Adrenal gland (tissue), 12 donors: ENCODE results near the gene KCNMB2. TPM values are rescaled to one million over a fixed set of nuclear protein-coding genes. Genes with fewer than 3 reads are reported as not detected.
"Not testable (repeated sequence)": the region's sequence is repeated elsewhere in the genome, so short reads cannot be mapped to it uniquely, and the experiment has no call there.

Experiments
- DNase-seq, 7 donors: peaks; one replicate each; pipeline ENCODE4 v3.0.0-alpha.2; 2019 to 2020
- H3K27ac ChIP-seq, 5 donors: fragments of 200-600 bp; sonication (generic) in 4 of 5; 1 replicate in 3 of 5; 2 replicates in 2 of 5; pipeline versions ENCODE4 v1.5.1 to v1.8.0; 2016 to 2020; ENCODE audit warnings: mild to moderate bottlenecking in 1 of 5
- H3K27me3 ChIP-seq: fragments of 200-600 bp; 2 replicates; pipeline ENCODE4 v1.8.0; 2021
- H3K36me3 ChIP-seq, 2 donors: fragments of 200-600 bp; replicated peaks in 1 of 2; 1 replicate in 1 of 2; 2 replicates in 1 of 2; pipeline versions ENCODE4 v1.5.1 to v1.8.0; 2018 to 2022
- H3K4me1 ChIP-seq, 2 donors: fragments of 200-600 bp; replicated peaks in 1 of 2; 1 replicate in 1 of 2; 2 replicates in 1 of 2; pipeline versions ENCODE4 v1.5.1 to v1.8.0; 2018 to 2021
- H3K4me3 ChIP-seq, 4 donors: fragments of 200-600 bp; sonication (generic) in 3 of 4; one replicate each; pipeline ENCODE4 v1.5.1; 2016 to 2018
- H3K9me3 ChIP-seq, 3 donors: fragments of 200-600 bp; sonication (generic) in 1 of 3; replicated peaks in 1 of 3; 1 replicate in 2 of 3; 2 replicates in 1 of 3; pipeline versions ENCODE4 v1.5.1 to v1.8.0; 2016 to 2021
- POLR2A ChIP-seq, 2 donors: fragments of 450-650 bp; IDR thresholded peaks; one replicate each; pipeline ENCODE4 v1.6.1; 2017; ENCODE audit warnings: antibody characterized with exemption in 2 of 2, mild to moderate bottlenecking in 2 of 2, moderate library complexity in 1 of 2
- WGBS, 4 donors: extraction: QIAGEN DNeasy Blood & Tissue Kit in 2 of 4; methylation state at CpG; one replicate each; pipeline versions ENCODE4 v1.1.5 to v1.1.7; 2013 to 2017; 5-methylcytosine and 5-hydroxymethylcytosine counted together
- intact Hi-C, 2 donors: fragments of 100-400 bp; cut with DNase I; formaldehyde crosslinking; loops; one replicate each; pipeline versions ENCODE4 v1.14.1 to v1.15.0; 2022 to 2023
- polyA plus RNA-seq, 3 donors: library from polyadenylated mRNA; stranded (reverse); fragments of 200-250 nt in 2 of 3; fragments of 350-450 nt in 1 of 3; fragmentation: Illumina TruSeq in 1 of 3; extraction: RNeasy Lipid Tissue Mini Kit (QIAGEN cat#74804) in 1 of 3; gene quantifications; one replicate each; pipeline ENCODE4 v1.2.3, GENCODE V29; 2013 to 2014
- total RNA-seq, 9 donors: library from RNA; depleted of rRNA in 4 of 9; stranded (reverse); fragments of >200 nt in 4 of 9; fragments of 120-200 nt in 1 of 9; fragmentation: NEBNext Ultra II Directional in 1 of 9; extraction: Animal tissue kit (Norgen Biotek cat#: 25700) in 1 of 9; gene quantifications; one replicate each; pipeline versions ENCODE4 v1.1.0 to v1.2.4, GENCODE V29; 2013 to 2023
- TF ChIP-seq, protein P1 (sequence below), 6 experiments: fragments of 450-650 bp in 4 of 6; fragments of 200-600 bp in 2 of 6; sonication (generic) in 1 of 6; IDR thresholded peaks; 1 replicate in 5 of 6; 2 replicates in 1 of 6; pipeline versions ENCODE4 v1.5.1 to v1.8.0; 2016 to 2021; ENCODE audit warnings: antibody characterized with exemption in 6 of 6, mild to moderate bottlenecking in 2 of 6, moderate library complexity in 1 of 6
- donor health status: healthy with polysubstance abuse.
- donor health status: Bipolar disorder and iron deficiency.
- donor health status: DM: yes; HTN: yes; CAD: no.
- donor health status: DM: no; HTN: no; CAD: no.
- donor health status: DM: no; HTN: no; CAD: no.
- donor health status: DM: yes; HTN: yes; CAD: no.

The KCNMB2 gene
- total and polyA plus RNA-seq, 12 donors = 0.58 to 8.6 (median 2.9) TPM; not detected in 3

DNA sequence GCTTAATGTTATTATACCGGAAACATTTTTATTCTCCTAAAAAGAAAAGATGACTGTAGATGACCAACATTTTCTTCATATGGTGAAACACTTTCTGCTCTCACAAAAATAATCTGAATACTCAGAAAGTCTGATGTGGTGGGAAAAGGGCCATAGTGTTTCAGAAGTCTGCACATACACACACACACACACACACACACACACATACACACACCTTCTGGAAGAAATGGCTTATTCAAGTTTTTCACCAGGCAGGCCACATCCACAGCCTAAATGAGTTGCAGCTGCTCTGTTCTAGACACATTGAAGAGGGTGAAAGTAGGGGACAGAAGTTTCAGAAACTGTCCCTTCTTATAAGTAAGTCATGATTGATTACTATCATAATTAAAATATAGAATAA is 315.3 kb downstream of the KCNMB2 start:
- 82 to 100% (median 92%) methylated on average over 1 of the region's 1 CpG for WGBS, 4 donors
- H3K36me3 ChIP-seq = no peaks in the 10 kb centered on the region
- no peak overlapping the region for H3K4me3 ChIP-seq
- H3K27ac ChIP-seq = no peak overlapping the region
- H3K9me3 ChIP-seq = no peaks in the 10 kb centered on the region
- no peaks in the 10 kb centered on the region for H3K27me3 ChIP-seq
- intact Hi-C loops = no loop called here
- DNase-seq = no peak
- H3K4me1 ChIP-seq = no peaks in the 10 kb centered on the region
- TF ChIP-seq, protein P1, sequence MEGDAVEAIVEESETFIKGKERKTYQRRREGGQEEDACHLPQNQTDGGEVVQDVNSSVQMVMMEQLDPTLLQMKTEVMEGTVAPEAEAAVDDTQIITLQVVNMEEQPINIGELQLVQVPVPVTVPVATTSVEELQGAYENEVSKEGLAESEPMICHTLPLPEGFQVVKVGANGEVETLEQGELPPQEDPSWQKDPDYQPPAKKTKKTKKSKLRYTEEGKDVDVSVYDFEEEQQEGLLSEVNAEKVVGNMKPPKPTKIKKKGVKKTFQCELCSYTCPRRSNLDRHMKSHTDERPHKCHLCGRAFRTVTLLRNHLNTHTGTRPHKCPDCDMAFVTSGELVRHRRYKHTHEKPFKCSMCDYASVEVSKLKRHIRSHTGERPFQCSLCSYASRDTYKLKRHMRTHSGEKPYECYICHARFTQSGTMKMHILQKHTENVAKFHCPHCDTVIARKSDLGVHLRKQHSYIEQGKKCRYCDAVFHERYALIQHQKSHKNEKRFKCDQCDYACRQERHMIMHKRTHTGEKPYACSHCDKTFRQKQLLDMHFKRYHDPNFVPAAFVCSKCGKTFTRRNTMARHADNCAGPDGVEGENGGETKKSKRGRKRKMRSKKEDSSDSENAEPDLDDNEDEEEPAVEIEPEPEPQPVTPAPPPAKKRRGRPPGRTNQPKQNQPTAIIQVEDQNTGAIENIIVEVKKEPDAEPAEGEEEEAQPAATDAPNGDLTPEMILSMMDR (IDR thresholded peaks at IDR 0.05) = no peak
- no peak for TF ChIP-seq POLR2A (IDR thresholded peaks at IDR 0.05)

DNA sequence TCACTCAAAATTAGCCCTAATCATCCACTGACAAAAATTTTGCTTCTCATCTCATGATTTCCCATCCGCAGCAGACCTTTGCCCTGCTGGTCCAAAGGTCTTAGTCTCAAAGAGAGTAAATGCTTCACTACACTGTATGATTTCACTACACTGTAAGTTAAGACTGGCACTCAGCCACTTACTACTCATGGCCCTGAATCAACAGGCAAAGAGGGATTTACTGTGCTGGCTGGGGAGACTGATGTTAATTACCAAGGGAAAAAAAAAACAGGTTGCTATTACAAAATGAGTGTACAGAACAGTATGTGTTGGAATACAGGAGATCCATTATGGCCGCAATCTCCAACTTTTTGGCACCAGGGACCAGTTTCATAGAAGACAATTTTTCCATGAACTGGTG is 320.6 kb downstream of the KCNMB2 start:
- H3K4me3 ChIP-seq = no peak overlapping the region
- TF ChIP-seq, protein P1 (IDR thresholded peaks at IDR 0.05) = no peak
- TF ChIP-seq POLR2A (IDR thresholded peaks at IDR 0.05) = no peak
- DNase-seq = no peak
- no peaks in the 10 kb centered on the region for H3K4me1 ChIP-seq
- H3K27ac ChIP-seq = no peak overlapping the region
- H3K9me3 ChIP-seq = no peaks in the 10 kb centered on the region
- intact Hi-C loops = no loop called here
- H3K27me3 ChIP-seq = no peaks in the 10 kb centered on the region
- H3K36me3 ChIP-seq = no peaks in the 10 kb centered on the region
- WGBS, 4 donors = 80 to 98% (median 91%) methylated on average over 2 of the region's 2 CpGs

DNA sequence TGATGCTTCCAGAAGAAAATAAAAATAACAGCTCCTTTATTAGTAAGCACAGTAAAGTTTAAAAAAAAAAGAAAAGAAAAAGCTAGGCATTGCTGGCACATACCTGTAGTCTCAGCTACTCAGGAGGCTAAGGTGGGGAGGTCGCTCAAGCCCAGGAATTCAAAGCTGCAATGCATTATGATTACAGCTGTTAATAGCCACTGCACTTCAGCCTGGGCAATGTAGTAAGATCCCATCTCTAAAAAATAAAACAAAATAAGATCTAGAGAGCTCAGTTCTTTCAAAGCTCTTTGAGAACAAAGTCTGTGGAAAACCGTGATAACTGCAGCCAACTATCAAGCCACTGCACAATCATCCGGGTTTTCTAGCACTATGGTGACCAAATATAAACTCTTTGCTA is 323.1 kb downstream of the KCNMB2 start:
- H3K27me3 ChIP-seq = no peaks in the 10 kb centered on the region
- H3K36me3 ChIP-seq = no peaks in the 10 kb centered on the region
- intact Hi-C loops = no loop called here
- no peaks in the 10 kb centered on the region for H3K4me1 ChIP-seq
- DNase-seq = no peak
- no peak overlapping the region for H3K4me3 ChIP-seq
- no peaks in the 10 kb centered on the region for H3K9me3 ChIP-seq
- 74 to 87% (median 78%) methylated on average over 3 of the region's 3 CpGs for WGBS, 4 donors
- H3K27ac ChIP-seq = no peak overlapping the region
- no peak for TF ChIP-seq POLR2A (IDR thresholded peaks at IDR 0.05)
- TF ChIP-seq, protein P1 (IDR thresholded peaks at IDR 0.05) = no peak

DNA sequence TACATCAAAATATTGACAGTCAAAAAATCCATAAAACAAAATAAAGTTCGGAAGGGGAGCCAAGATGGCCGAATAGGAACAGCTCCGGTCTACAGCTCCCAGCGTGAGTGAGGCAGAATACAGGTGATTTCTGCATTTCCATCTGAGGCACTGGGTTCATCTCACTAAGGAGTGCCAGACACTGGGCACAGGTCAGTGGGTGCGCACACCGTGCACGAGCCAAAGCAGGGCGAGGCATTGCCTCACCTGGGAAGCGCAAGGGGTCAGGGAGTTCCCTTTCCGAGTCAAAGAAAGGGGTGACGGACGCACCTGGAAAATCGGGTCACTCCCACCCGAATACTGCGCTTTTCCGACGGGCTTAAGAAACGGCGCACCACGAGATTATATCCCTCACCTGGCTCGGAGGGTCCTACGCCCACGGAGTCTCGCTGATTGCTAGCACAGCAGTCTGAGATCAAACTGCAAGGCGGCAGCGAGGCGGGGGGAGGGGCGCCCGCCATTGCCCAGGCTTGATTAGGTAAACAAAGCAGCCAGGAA is 323.7 kb downstream of the KCNMB2 start:
- H3K27ac ChIP-seq, H3K4me3 ChIP-seq, DNase-seq, H3K36me3 ChIP-seq, H3K4me1 ChIP-seq, H3K27me3 ChIP-seq, intact Hi-C loops, H3K9me3 ChIP-seq: not testable (repeated sequence)
- 88 to 94% (median 91%) methylated on average over 19 to 28 of the region's 29 CpGs for WGBS, 4 donors

DNA sequence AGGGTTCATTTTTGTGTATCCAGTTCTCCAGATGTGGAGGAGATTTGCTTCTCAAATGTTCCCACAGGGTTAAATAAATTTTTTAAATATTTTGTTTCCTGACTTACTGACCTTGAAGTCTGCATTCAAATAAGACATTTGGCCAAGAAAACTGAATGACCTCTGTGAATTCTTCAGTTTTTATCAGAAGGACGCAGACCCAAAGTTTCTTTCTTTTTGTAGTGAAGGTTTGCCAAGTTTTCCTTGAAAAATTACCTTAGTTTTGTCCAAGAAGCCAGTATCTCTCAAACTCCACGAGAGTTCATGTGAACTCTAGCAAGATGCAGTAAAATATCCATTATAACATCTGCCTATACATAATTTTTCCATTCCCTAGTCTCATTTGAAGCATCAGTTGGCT is 332.4 kb downstream of the KCNMB2 start:
- H3K27ac ChIP-seq = no peak overlapping the region
- H3K9me3 ChIP-seq = no peaks in the 10 kb centered on the region
- no peaks in the 10 kb centered on the region for H3K36me3 ChIP-seq
- no peak for DNase-seq
- intact Hi-C loops = no loop called here
- 3 to 7% (median 6%) methylated on average over 2 of the region's 2 CpGs for WGBS, 4 donors
- H3K4me1 ChIP-seq = no peaks in the 10 kb centered on the region
- no peak overlapping the region for H3K4me3 ChIP-seq
- TF ChIP-seq, protein P1 (IDR thresholded peaks at IDR 0.05) = no peak
- TF ChIP-seq POLR2A (IDR thresholded peaks at IDR 0.05) = no peak
- H3K27me3 ChIP-seq = no peaks in the 10 kb centered on the region
